ENCODE measurements around the gene UBQLNL. TPM values are rescaled to one million over a fixed set of nuclear protein-coding genes. Genes with fewer than 3 reads are reported as not detected.

UBQLNL gene
- polyA plus RNA-seq, 2 of the 4 experiments (the other 2 are of a cell fraction): 0.06 to 0.41 TPM

GRCh38 chr11:5508605-5509004 is 7.9 kb downstream of the UBQLNL start:
- Histone ChIP-seq H3K4me3 (no peak overlapping the region), H3K4me1 (no peaks in the 10 kb centered on the region), H3K4me2 (no peak overlapping the region), H3K27ac (no peak overlapping the region), H3K9me3 (no peaks in the 10 kb centered on the region)
- WGBS (ENCODE audit: missing lambda C conversion rate): 75% methylated on average over 8 of the region's 8 CpGs
- TF ChIP-seq FOSB (CRISPR knock-in tag; IDR thresholded peaks at IDR 0.05) (no peak), ESRRA (IDR thresholded peaks at IDR 0.05; ENCODE audit: borderline replicate concordance, low read length) (no peak), ELK1 (IDR thresholded peaks at IDR 0.05; ENCODE audit: low read depth, low read length) (no peak), TFCP2L1 (CRISPR knock-in tag; IDR thresholded peaks at IDR 0.05) (no peak), CTCF (IDR thresholded peaks at IDR 0.05) (no peak), PHF8 (IDR thresholded peaks at IDR 0.05; ENCODE audit: borderline replicate concordance, low read depth) (no peak), ZFP36 (IDR thresholded peaks at IDR 0.05; ENCODE audit: borderline replicate concordance, partially characterized antibody) (no peak), CHD2 (IDR thresholded peaks at IDR 0.05; ENCODE audit: low read length, partially characterized antibody) (no peak), RFX5 (IDR thresholded peaks at IDR 0.05) (no peak), MAZ (IDR thresholded peaks at IDR 0.05; ENCODE audit: borderline replicate concordance, low read depth, low read length) (no peak), JUNB (IDR thresholded peaks at IDR 0.05) (no peak), NFE2L2 (conservative IDR thresholded peaks at IDR 0.05; ENCODE audit: low read length) (no peak), POLR2A (IDR thresholded peaks at IDR 0.05; ENCODE audit: low read length) (no peak), HDAC2 (IDR thresholded peaks at IDR 0.05) (no peak), CHD4 (IDR thresholded peaks at IDR 0.05; ENCODE audit: borderline replicate concordance) (no peak), BCL3 (IDR thresholded peaks at IDR 0.05) (no peak)
- peak in 1 of 2 experiments; percentile 60; a peak in 3 of 6 replicates for ATAC-seq
- CTCF ChIA-PET: no interaction called here
- POLR2A ChIA-PET: no interaction called here
- FAIRE-seq: no peak
- no peak for DNase-seq (ENCODE audit: low read depth in 1 of 2, low spot score in 1 of 2)

- ATAC-seq (no peak), FAIRE-seq (no peak), DNase-seq (ENCODE audit: low read depth in 1 of 2, low spot score in 1 of 2) (no peak)
- WGBS (ENCODE audit: missing lambda C conversion rate): 28% methylated on average over 5 of the region's 6 CpGs
- Histone ChIP-seq H3K4me1 (no peaks in the 10 kb centered on the region), H3K4me3 (no peak overlapping the region), H3K27ac (no peak overlapping the region), H3K4me2 (no peak overlapping the region), H3K9me3 (no peaks in the 10 kb centered on the region)
- POLR2A ChIA-PET: no interaction called here
- CTCF ChIA-PET: interaction anchor here (0.8 kb wide), 1 partner anchor 855 kb away, joined by 3 read pairs; no protein-coding TSS in a partner anchor
- TF ChIP-seq MAZ (IDR thresholded peaks at IDR 0.05; ENCODE audit: borderline replicate concordance, low read depth, low read length) (no peak), RCOR1 (IDR thresholded peaks at IDR 0.05; ENCODE audit: low read depth, low read length) (no peak), HDAC2 (IDR thresholded peaks at IDR 0.05) (no peak), RARB (CRISPR knock-in tag; IDR thresholded peaks at IDR 0.05) (no peak), SMC3 (IDR thresholded peaks at IDR 0.05) (no peak), JUN (IDR thresholded peaks at IDR 0.05) (no peak)
These were observed 8.6 kb downstream of the UBQLNL start for GRCh38 chr11:5507933-5508305.

- H3K4me2 ChIP-seq: no peak overlapping the region
- H3K4me3 ChIP-seq: no peak overlapping the region
- CTCF ChIA-PET: interaction anchor here (0.8 kb wide), 1 partner anchor 855 kb away, joined by 3 read pairs; no protein-coding TSS in a partner anchor
- POLR2A ChIA-PET: no interaction called here
- no peak for DNase-seq (ENCODE audit: low read depth in 1 of 2, low spot score in 1 of 2)
- no peak for FAIRE-seq
- no peak overlapping the region for H3K27ac ChIP-seq
- WGBS (ENCODE audit: missing lambda C conversion rate): 33% methylated on average over 9 of the region's 9 CpGs
- no peaks in the 10 kb centered on the region for H3K9me3 ChIP-seq
- no peaks in the 10 kb centered on the region for H3K4me1 ChIP-seq
- ATAC-seq: no peak; a peak in 1 of 6 replicates
- TF ChIP-seq ELK1 (IDR thresholded peaks at IDR 0.05; ENCODE audit: low read depth, low read length) (no peak), CBX2 (IDR thresholded peaks at IDR 0.05; ENCODE audit: borderline replicate concordance, low read depth) (no peak), PHF8 (IDR thresholded peaks at IDR 0.05; ENCODE audit: borderline replicate concordance, low read depth) (no peak), MAZ (IDR thresholded peaks at IDR 0.05; ENCODE audit: borderline replicate concordance, low read depth, low read length) (no peak), NPAS2 (CRISPR knock-in tag; IDR thresholded peaks at IDR 0.05; ENCODE audit: borderline replicate concordance) (no peak), ZC3H11A (IDR thresholded peaks at IDR 0.05) (no peak), FOXS1 (CRISPR knock-in tag; IDR thresholded peaks at IDR 0.05) (no peak), HEYL (CRISPR knock-in tag; IDR thresholded peaks at IDR 0.05) (no peak), CBX8 (IDR thresholded peaks at IDR 0.05) (no peak), ATOH8 (CRISPR knock-in tag; IDR thresholded peaks at IDR 0.05; ENCODE audit: low read depth) (no peak), RFX5 (IDR thresholded peaks at IDR 0.05) (no peak), KDM1A (IDR thresholded peaks at IDR 0.05; ENCODE audit: low read depth) (no peak)
These were observed 9.1 kb downstream of the UBQLNL start for GRCh38 chr11:5507177-5507932.
